HepG2 (cell line): ENCODE measurements around the gene USP7. TPM values are rescaled to one million over a fixed set of nuclear protein-coding genes. Genes with fewer than 3 reads are reported as not detected.

Experiments used
- ATRX ChIP-seq: sonication (generic); formaldehyde crosslinking; IDR thresholded peaks from 2 replicates; pipeline ENCODE4 v1.4.0; 2020; ENCODE audit warnings: missing genetic modification reagents, borderline replicate concordance
- KDM5A ChIP-seq: fragments of 200-600 bp; sonication (generic); IDR thresholded peaks from 2 replicates; pipeline ENCODE4 v1.7.0; 2018; ENCODE audit warnings: antibody characterized with exemption, mild to moderate bottlenecking, low read length, borderline replicate concordance
- KLF16 ChIP-seq, 2 experiments: sonication (generic) in 1 of 2; formaldehyde crosslinking in 1 of 2; IDR thresholded peaks; 2 replicates each; pipeline versions ENCODE4 v1.6.1 to v1.8.0; 2016 to 2023; ENCODE audit warnings: missing genetic modification reagents in 2 of 2, missing compliant biosample characterization in 1 of 2
- KMT2B ChIP-seq: IDR thresholded peaks from 2 replicates; pipeline ENCODE4 v1.6.1; 2016; ENCODE audit warnings: missing genetic modification reagents, missing compliant biosample characterization
- MEIS1 ChIP-seq: sonication (generic); formaldehyde crosslinking; IDR thresholded peaks from 2 replicates; pipeline ENCODE4 v1.9.0; 2021; ENCODE audit warnings: mild to moderate bottlenecking, missing genetic modification reagents, moderate library complexity, borderline replicate concordance
- NCOA2 ChIP-seq: sonication (generic); formaldehyde crosslinking; IDR thresholded peaks from 2 replicates; pipeline ENCODE4 v1.8.0; 2022; ENCODE audit warnings: inconsistent platforms
- NFIB ChIP-seq: sonication (generic); formaldehyde crosslinking; IDR thresholded peaks from 2 replicates; pipeline ENCODE4 v1.9.0; 2021; ENCODE audit warnings: missing genetic modification reagents, mild to moderate bottlenecking, borderline replicate concordance
- PAXIP1 ChIP-seq: sonication (generic); formaldehyde crosslinking; conservative IDR thresholded peaks from 2 replicates; pipeline ENCODE4 v1.4.0; 2020; ENCODE audit warnings: mild to moderate bottlenecking, missing genetic modification reagents, moderate library complexity
- REL ChIP-seq: sonication (generic); formaldehyde crosslinking; conservative IDR thresholded peaks from 2 replicates; pipeline ENCODE4 v1.8.0; 2022; ENCODE audit warnings: mild to moderate bottlenecking, missing genetic modification reagents, moderate library complexity
- SNAPC2 ChIP-seq: sonication (generic); formaldehyde crosslinking; IDR thresholded peaks from 2 replicates; pipeline ENCODE4 v1.8.1; 2022; ENCODE audit warnings: mild to moderate bottlenecking, missing genetic modification reagents
- SOX5 ChIP-seq: IDR thresholded peaks from 2 replicates; pipeline ENCODE4 v1.6.1; 2016; ENCODE audit warnings: borderline replicate concordance
- TEAD3 ChIP-seq: optimal IDR thresholded peaks from 2 replicates; pipeline ENCODE3; 2016; ENCODE audit warnings: borderline replicate concordance
- ZBTB20 ChIP-seq: sonication (generic); formaldehyde crosslinking; IDR thresholded peaks from 2 replicates; pipeline ENCODE4 v1.8.1; 2023; ENCODE audit warnings: missing genetic modification reagents, low read depth, mild to moderate bottlenecking, borderline replicate concordance
- ZNF274 ChIP-seq: sonication (generic); formaldehyde crosslinking; IDR thresholded peaks from 2 replicates; pipeline ENCODE4 v1.5.1; 2020; ENCODE audit warnings: mild to moderate bottlenecking, missing genetic modification reagents
- ZNF816 ChIP-seq: sonication (generic); formaldehyde crosslinking; IDR thresholded peaks from 2 replicates; pipeline ENCODE4 v1.8.0; 2022; ENCODE audit warnings: missing genetic modification reagents, mild to moderate bottlenecking, borderline replicate concordance
- ZSCAN9 ChIP-seq: IDR thresholded peaks from 2 replicates; pipeline ENCODE4 v1.6.1; 2016; ENCODE audit warnings: borderline replicate concordance
- polyA plus RNA-seq, 8 experiments: library from polyadenylated mRNA; depleted of rRNA in 3 of 8; stranded (reverse) in 7 of 8; unstranded in 1 of 8; fragments of >200 nt; fragmentation: Illumina TruSeq in 4 of 8; extraction: Trizol in 4 of 8; gene quantifications; 2 replicates each; pipeline versions ENCODE4 v1.2.1 to v1.2.3, GENCODE V29; 2011 to 2016; ENCODE audit warnings: low read depth in 4 of 8, missing spikeins in 1 of 8, mixed read lengths in 1 of 8; ENCODE audit not compliant: insufficient read depth in 1 of 8
- total RNA-seq, 5 experiments: library from RNA; depleted of rRNA; stranded (reverse); fragments of >200 nt; fragmentation: Illumina TruSeq; extraction: Trizol; gene quantifications; 2 replicates each; pipeline ENCODE4 v1.2.3, GENCODE V29; 2016; ENCODE audit warnings: low read depth in 1 of 5
- TF ChIP-seq, protein P1 (sequence below): sonication (generic); formaldehyde crosslinking; IDR thresholded peaks from 2 replicates; pipeline ENCODE4 v1.4.0; 2020; ENCODE audit warnings: mild to moderate bottlenecking, missing genetic modification reagents

Gene USP7
- total and polyA plus RNA-seq, 2 of the 13 experiments (the other 11 are each of a cell fraction or from before 2014, with no cell fraction given) = 52.5 to 173 TPM

GRCh38 chr16:8859913-8860881 lies 103.5 kb downstream of the USP7 start (continued):
- TF ChIP-seq, protein P1, sequence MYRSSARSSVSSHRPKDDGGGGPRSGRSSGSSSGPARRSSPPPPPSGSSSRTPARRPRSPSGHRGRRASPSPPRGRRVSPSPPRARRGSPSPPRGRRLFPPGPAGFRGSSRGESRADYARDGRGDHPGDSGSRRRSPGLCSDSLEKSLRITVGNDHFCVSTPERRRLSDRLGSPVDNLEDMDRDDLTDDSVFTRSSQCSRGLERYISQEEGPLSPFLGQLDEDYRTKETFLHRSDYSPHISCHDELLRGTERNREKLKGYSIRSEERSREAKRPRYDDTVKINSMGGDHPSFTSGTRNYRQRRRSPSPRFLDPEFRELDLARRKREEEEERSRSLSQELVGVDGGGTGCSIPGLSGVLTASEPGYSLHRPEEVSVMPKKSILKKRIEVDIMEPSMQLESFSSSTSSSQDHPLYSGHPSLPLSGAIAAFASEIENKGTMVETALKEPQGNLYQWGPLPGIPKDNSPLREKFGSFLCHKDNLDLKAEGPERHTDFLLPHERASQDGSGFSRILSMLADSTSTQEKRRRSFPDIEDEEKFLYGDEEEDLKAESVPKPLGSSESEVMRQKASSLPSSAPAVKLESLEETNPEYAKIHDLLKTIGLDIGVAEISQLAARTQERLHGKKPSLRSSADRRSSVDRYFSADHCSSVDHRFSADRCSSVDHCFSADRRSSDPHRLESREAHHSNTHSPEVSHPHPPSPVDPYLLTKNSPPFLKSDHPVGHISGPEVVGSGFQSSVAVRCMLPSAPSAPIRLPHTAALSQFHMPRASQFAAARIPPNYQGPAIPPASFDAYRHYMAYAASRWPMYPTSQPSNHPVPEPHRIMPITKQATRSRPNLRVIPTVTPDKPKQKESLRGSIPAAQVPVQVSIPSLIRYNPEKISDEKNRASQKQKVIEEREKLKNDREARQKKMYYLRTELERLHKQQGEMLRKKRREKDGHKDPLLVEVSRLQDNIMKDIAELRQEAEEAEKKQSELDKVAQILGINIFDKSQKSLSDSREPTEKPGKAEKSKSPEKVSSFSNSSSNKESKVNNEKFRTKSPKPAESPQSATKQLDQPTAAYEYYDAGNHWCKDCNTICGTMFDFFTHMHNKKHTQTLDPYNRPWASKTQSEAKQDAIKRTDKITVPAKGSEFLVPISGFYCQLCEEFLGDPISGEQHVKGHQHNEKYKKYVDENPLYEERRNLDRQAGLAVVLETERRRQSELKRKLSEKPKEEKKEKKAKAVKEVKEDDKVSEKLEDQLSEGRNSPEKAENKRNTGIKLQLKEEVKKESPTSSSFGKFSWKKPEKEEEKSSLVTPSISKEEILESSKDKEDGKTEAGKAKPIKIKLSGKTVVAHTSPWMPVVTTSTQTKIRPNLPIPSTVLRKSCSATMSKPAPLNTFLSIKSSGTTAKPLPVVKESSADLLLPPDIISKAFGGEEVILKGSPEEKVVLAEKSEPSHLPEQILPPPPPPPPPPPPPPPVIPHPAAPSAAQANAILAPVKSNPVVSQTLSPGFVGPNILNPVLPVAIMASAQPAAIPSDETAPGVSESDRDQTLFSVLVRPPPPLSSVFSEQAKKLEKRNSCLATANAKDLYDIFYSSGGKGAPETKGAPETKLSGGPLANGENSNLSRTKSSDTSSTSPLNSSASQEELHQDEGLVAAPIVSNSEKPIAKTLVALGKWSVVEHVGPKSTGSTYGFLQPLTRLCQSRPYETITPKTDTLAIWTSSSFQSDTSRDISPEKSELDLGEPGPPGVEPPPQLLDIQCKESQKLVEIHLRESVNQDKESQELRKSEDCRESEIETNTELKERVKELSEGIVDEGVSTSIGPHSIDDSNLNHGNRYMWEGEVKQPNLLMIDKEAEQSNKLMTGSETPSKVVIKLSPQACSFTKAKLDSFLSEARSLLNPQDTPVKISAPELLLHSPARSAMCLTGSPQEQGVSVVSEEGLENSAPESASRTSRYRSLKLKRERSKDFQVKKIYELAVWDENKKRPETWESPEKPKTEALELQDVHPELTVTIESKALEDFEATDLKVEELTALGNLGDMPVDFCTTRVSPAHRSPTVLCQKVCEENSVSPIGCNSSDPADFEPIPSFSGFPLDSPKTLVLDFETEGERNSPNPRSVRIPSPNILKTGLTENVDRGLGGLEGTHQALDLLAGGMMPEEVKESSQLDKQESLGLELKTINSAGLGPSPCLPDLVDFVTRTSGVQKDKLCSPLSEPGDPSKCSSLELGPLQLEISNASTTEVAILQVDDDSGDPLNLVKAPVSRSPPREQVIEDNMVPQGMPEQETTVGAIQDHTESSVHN (CRISPR knock-in tag) = no peak
- TF ChIP-seq KDM5A (no peak; the same call in 1 of the 2 replicates), ATRX (no peak), ZSCAN9 (CRISPR knock-in tag) (peak; percentile 92; the same call in 1 of the 2 replicates), ZBTB20 (CRISPR knock-in tag) (peak; percentile 84), PAXIP1 (CRISPR knock-in tag) (peak; percentile 87), SNAPC2 (no peak; the same call in 1 of the 2 replicates), MEIS1 (CRISPR knock-in tag) (0 out of 2 replicates have a peak, but pooled peaks have one; percentile 30), ZNF816 (CRISPR knock-in tag) (peak; percentile 82; the same call in 1 of the 2 replicates), KLF16 (CRISPR knock-in tag; IDR thresholded peaks at IDR 0.05) (peak in 1 of 2 experiments; percentile 84; a peak in 1 of 4 replicates), TEAD3 (peak; percentile 100), NFIB (CRISPR knock-in tag) (no peak), NCOA2 (CRISPR knock-in tag) (peak; percentile 96), KMT2B (CRISPR knock-in tag) (peak; percentile 0), SOX5 (CRISPR knock-in tag) (peak; percentile 87), ZNF274 (no peak), REL (0 out of 2 replicates have a peak, but pooled peaks have one; percentile 45)
